BLaER1 (cell line): ENCODE data around the gene CEP112.

Experiments
- H3K27ac ChIP-seq: shearing (Covaris generic); formaldehyde crosslinking; 2 replicates; pipeline ENCODE4 v1.8.1; 2022
- H3K27me3 ChIP-seq: shearing (Covaris generic); formaldehyde crosslinking; 2 replicates; pipeline ENCODE4 v1.8.1; 2022
- H3K36me3 ChIP-seq: shearing (Covaris generic); formaldehyde crosslinking; 2 replicates; pipeline ENCODE4 v1.8.1; 2022
- H3K4me1 ChIP-seq: shearing (Covaris generic); formaldehyde crosslinking; 2 replicates; pipeline ENCODE4 v1.8.1; 2022
- H3K4me2 ChIP-seq: shearing (Covaris generic); formaldehyde crosslinking; 2 replicates; pipeline ENCODE4 v1.8.1; 2022
- H3K4me3 ChIP-seq: shearing (Covaris generic); formaldehyde crosslinking; 2 replicates; pipeline ENCODE4 v1.8.1; 2022
- H3K9ac ChIP-seq: shearing (Covaris generic); formaldehyde crosslinking; 2 replicates; pipeline ENCODE4 v1.8.1; 2022
- H3K9me3 ChIP-seq: shearing (Covaris generic); formaldehyde crosslinking; 2 replicates; pipeline ENCODE4 v1.8.1; 2022
- H4K20me1 ChIP-seq: shearing (Covaris generic); formaldehyde crosslinking; 2 replicates; pipeline ENCODE4 v1.8.1; 2022
- Cebpa-rat ChIP-seq: shearing (Covaris generic); IDR thresholded peaks from 2 replicates; pipeline ENCODE4 v1.8.1; 2022

The CEP112 gene

GRCh38 chr17:65600518-65600917, 591.4 kb downstream of the CEP112 start:
- no peak for TF ChIP-seq Cebpa-rat
- H3K27me3 ChIP-seq = no peaks in the 10 kb centered on the region
- H3K4me3 ChIP-seq = no peak overlapping the region
- no peaks in the 10 kb centered on the region for H3K9me3 ChIP-seq
- H3K36me3 ChIP-seq = no peaks in the 10 kb centered on the region
- H3K4me1 ChIP-seq = peaks cover 9% of the 10 kb centered on the region
- H3K27ac ChIP-seq = no peak overlapping the region
- H3K4me2 ChIP-seq = no peak overlapping the region
- no peak overlapping the region for H3K9ac ChIP-seq
- no peaks in the 10 kb centered on the region for H4K20me1 ChIP-seq

- Histone ChIP-seq H3K4me3 (no peak overlapping the region), H4K20me1 (no peaks in the 10 kb centered on the region), H3K4me2 (no peak overlapping the region), H3K27ac (no peak overlapping the region), H3K27me3 (no peaks in the 10 kb centered on the region), H3K9ac (no peak overlapping the region), H3K9me3 (no peaks in the 10 kb centered on the region), H3K36me3 (no peaks in the 10 kb centered on the region), H3K4me1 (peaks cover 9% of the 10 kb centered on the region)
- TF ChIP-seq Cebpa-rat = no peak
Observed at GRCh38 chr17:65599650-65600049, 592.3 kb downstream of the CEP112 start.

GRCh38 chr17:65598746-65599145, 593.2 kb downstream of the CEP112 start:
- no peak for TF ChIP-seq Cebpa-rat
- Histone ChIP-seq H3K4me3 (no peak overlapping the region), H3K36me3 (no peaks in the 10 kb centered on the region)

GRCh38 chr17:65595071-65595656, 596.8 kb downstream of the CEP112 start:
- TF ChIP-seq Cebpa-rat = no peak
- Histone ChIP-seq H3K27ac (no peak overlapping the region), H4K20me1 (no peaks in the 10 kb centered on the region), H3K9me3 (no peaks in the 10 kb centered on the region), H3K27me3 (no peaks in the 10 kb centered on the region), H3K36me3 (no peaks in the 10 kb centered on the region), H3K4me1 (peaks cover 22% of the 10 kb centered on the region), H3K4me2 (no peak overlapping the region), H3K4me3 (no peak overlapping the region), H3K9ac (no peak overlapping the region)

More at GRCh38 chr17:65598746-65599145, 593.2 kb downstream of the CEP112 start:
- H3K27ac ChIP-seq = no peak overlapping the region
- no peaks in the 10 kb centered on the region for H3K9me3 ChIP-seq
- H4K20me1 ChIP-seq = no peaks in the 10 kb centered on the region
- peaks cover 12% of the 10 kb centered on the region for H3K4me1 ChIP-seq
- H3K4me2 ChIP-seq = no peak overlapping the region
- no peak overlapping the region for H3K9ac ChIP-seq
- H3K27me3 ChIP-seq = no peaks in the 10 kb centered on the region

GRCh38 chr17:65593855-65594845, 597.8 kb downstream of the CEP112 start:
- peaks cover 22% of the 10 kb centered on the region for H3K4me1 ChIP-seq
- no peaks in the 10 kb centered on the region for H3K9me3 ChIP-seq
- no peak overlapping the region for H3K4me3 ChIP-seq
- no peaks in the 10 kb centered on the region for H3K27me3 ChIP-seq
- H3K4me2 ChIP-seq = peak overlapping the region; percentile 54
- H3K27ac ChIP-seq = no peak overlapping the region
- H4K20me1 ChIP-seq = no peaks in the 10 kb centered on the region
- no peaks in the 10 kb centered on the region for H3K36me3 ChIP-seq
- no peak overlapping the region for H3K9ac ChIP-seq
- TF ChIP-seq Cebpa-rat = no peak

GRCh38 chr17:65593092-65593854, 598.7 kb downstream of the CEP112 start:
- Histone ChIP-seq H3K27ac (no peak overlapping the region), H3K9ac (no peak overlapping the region), H3K9me3 (no peaks in the 10 kb centered on the region), H4K20me1 (no peaks in the 10 kb centered on the region), H3K27me3 (no peaks in the 10 kb centered on the region), H3K36me3 (no peaks in the 10 kb centered on the region), H3K4me2 (peak overlapping the region; percentile 54), H3K4me3 (no peak overlapping the region), H3K4me1 (peaks cover 22% of the 10 kb centered on the region)
- TF ChIP-seq Cebpa-rat = no peak

- Histone ChIP-seq H3K4me1 (peaks cover 23% of the 10 kb centered on the region), H3K4me3 (no peak overlapping the region), H3K9me3 (no peaks in the 10 kb centered on the region), H3K36me3 (no peaks in the 10 kb centered on the region), H3K27ac (no peak overlapping the region), H3K9ac (no peak overlapping the region), H3K27me3 (no peaks in the 10 kb centered on the region), H4K20me1 (no peaks in the 10 kb centered on the region), H3K4me2 (peak overlapping the region; percentile 22)
- TF ChIP-seq Cebpa-rat = no peak
Observed at GRCh38 chr17:65592125-65592965, 599.6 kb downstream of the CEP112 start.

- H3K9me3 ChIP-seq = no peaks in the 10 kb centered on the region
- no peaks in the 10 kb centered on the region for H3K36me3 ChIP-seq
- H4K20me1 ChIP-seq = no peaks in the 10 kb centered on the region
- no peak overlapping the region for H3K9ac ChIP-seq
- H3K4me2 ChIP-seq = no peak overlapping the region
- H3K27me3 ChIP-seq = no peaks in the 10 kb centered on the region
- H3K4me3 ChIP-seq = no peak overlapping the region
- peaks cover 35% of the 10 kb centered on the region for H3K4me1 ChIP-seq
- H3K27ac ChIP-seq = no peak overlapping the region
- no peak for TF ChIP-seq Cebpa-rat
Observed at GRCh38 chr17:65589321-65589720, 602.6 kb downstream of the CEP112 start.

- H3K27me3 ChIP-seq = no peaks in the 10 kb centered on the region
- no peak for TF ChIP-seq Cebpa-rat
- peaks cover 30% of the 10 kb centered on the region for H3K4me1 ChIP-seq
- no peaks in the 10 kb centered on the region for H3K36me3 ChIP-seq
- no peaks in the 10 kb centered on the region for H3K9me3 ChIP-seq
- H3K4me3 ChIP-seq = no peak overlapping the region
- no peak overlapping the region for H3K9ac ChIP-seq
- H4K20me1 ChIP-seq = no peaks in the 10 kb centered on the region
- H3K27ac ChIP-seq = no peak overlapping the region
- H3K4me2 ChIP-seq = no peak overlapping the region
Observed at GRCh38 chr17:65588181-65588808, 603.6 kb downstream of the CEP112 start.
